GM23338 (cell line): ENCODE results near the gene ADAMTS5. TPM values are rescaled to one million over a fixed set of nuclear protein-coding genes. Genes with fewer than 3 reads are reported as not detected.

ENCODE experiments used
- ATAC-seq: fragments of 200-7000 bp; cut with Tn5 transposase; 3 replicates; pipeline ENCODE4 v1.9.1; 2020
- DNase-seq: peaks from one replicate; pipeline ENCODE4 v3.0.0-alpha.2; 2015; ENCODE audit warnings: low spot score
- H2AFZ ChIP-seq: fragments of 200-600 bp; sonication (generic); 2 replicates; pipeline ENCODE4 v1.8.0; 2016; ENCODE audit warnings: antibody characterized with exemption, mild to moderate bottlenecking, moderate library complexity
- H3F3A ChIP-seq: fragments of 200-600 bp; sonication (generic); replicated peaks from 2 replicates; pipeline ENCODE4 v1.8.0; 2017; ENCODE audit warnings: antibody characterized with exemption, mixed run types, low read depth
- H3K27ac ChIP-seq: fragments of 200-600 bp; sonication (generic); 2 replicates; pipeline ENCODE4 v1.6.1; 2016; ENCODE audit warnings: low read depth
- H3K27me3 ChIP-seq: fragments of 200-600 bp; sonication (generic); 2 replicates; pipeline ENCODE4 v1.8.0; 2016; ENCODE audit warnings: mild to moderate bottlenecking, mixed run types, moderate library complexity; ENCODE audit not compliant: insufficient read depth
- H3K36me3 ChIP-seq: fragments of 200-600 bp; sonication (generic); 2 replicates; pipeline ENCODE4 v1.8.0; 2016; ENCODE audit warnings: mild to moderate bottlenecking; ENCODE audit not compliant: insufficient read depth
- H3K4me1 ChIP-seq: fragments of 200-600 bp; sonication (generic); 2 replicates; pipeline ENCODE4 v1.8.0; 2016; ENCODE audit warnings: mild to moderate bottlenecking, moderate library complexity; ENCODE audit not compliant: insufficient read depth
- H3K4me2 ChIP-seq: fragments of 200-600 bp; sonication (generic); 2 replicates; pipeline ENCODE4 v1.7.1; 2017; ENCODE audit warnings: mixed run types
- H3K4me3 ChIP-seq: fragments of 200-600 bp; sonication (generic); 2 replicates; pipeline ENCODE4 v1.6.1; 2016; ENCODE audit warnings: mixed run types
- H3K79me2 ChIP-seq: fragments of 200-600 bp; sonication (generic); replicated peaks from 2 replicates; pipeline ENCODE4 v1.8.0; 2017; ENCODE audit warnings: mild to moderate bottlenecking; ENCODE audit not compliant: insufficient read depth
- H3K9me2 ChIP-seq: fragments of 200-600 bp; sonication (generic); 2 replicates; pipeline ENCODE4 v1.8.0; 2017; ENCODE audit not compliant: insufficient read depth
- H4K20me1 ChIP-seq: fragments of 200-600 bp; sonication (generic); replicated peaks from 2 replicates; pipeline ENCODE4 v1.8.0; 2017; ENCODE audit warnings: mild to moderate bottlenecking; ENCODE audit not compliant: insufficient read depth
- H3K27ac Mint-ChIP-seq: 2 replicates; pipeline ENCODE4 v1.8.0; 2020; ENCODE audit warnings: inconsistent platforms, mild to moderate bottlenecking, moderate library complexity, mixed read lengths
- H3K27me3 Mint-ChIP-seq: 3 replicates; pipeline ENCODE4 v1.8.0; 2022; ENCODE audit warnings: low read depth, mild to moderate bottlenecking, moderate library complexity, mixed read lengths, inconsistent platforms; ENCODE audit not compliant: insufficient read depth, poor library complexity
- H3K36me3 Mint-ChIP-seq: 3 replicates; pipeline ENCODE4 v1.8.0; 2021; ENCODE audit warnings: low read depth, mild to moderate bottlenecking, inconsistent platforms, moderate library complexity, mixed read lengths
- H3K4me1 Mint-ChIP-seq: 3 replicates; pipeline ENCODE4 v1.8.0; 2020; ENCODE audit warnings: mild to moderate bottlenecking, inconsistent platforms, mixed read lengths
- H3K4me3 Mint-ChIP-seq: 3 replicates; pipeline ENCODE4 v1.8.0; 2021; ENCODE audit warnings: moderate library complexity, mild to moderate bottlenecking, inconsistent platforms, mixed read lengths
- H3K9me3 Mint-ChIP-seq: 3 replicates; pipeline ENCODE4 v1.8.0; 2020; ENCODE audit warnings: moderate library complexity, mild to moderate bottlenecking, inconsistent platforms, mixed read lengths
- CREB1 ChIP-seq: fragments of 250-450 bp; sonication (Bioruptor Pico); IDR thresholded peaks from 2 replicates; pipeline ENCODE4 v1.5.0; 2020; ENCODE audit warnings: low read depth, mild to moderate bottlenecking, moderate library complexity
- CTCF ChIP-seq, 2 experiments: fragments of 200-600 bp in 1 of 2; sonication (generic) in 1 of 2; conservative IDR thresholded peaks; 2 replicates each; pipeline versions ENCODE4 v1.5.1 to v1.6.1; 2016 to 2017; ENCODE audit warnings: antibody characterized with exemption in 2 of 2, low read depth in 2 of 2, mild to moderate bottlenecking in 2 of 2, moderate library complexity in 1 of 2
- ETS1 ChIP-seq: IDR thresholded peaks from 2 replicates; pipeline ENCODE4 v1.6.1; 2016; ENCODE audit warnings: antibody characterized with exemption
- EZH2 ChIP-seq: fragments of 200-600 bp; sonication (generic); IDR thresholded peaks from one replicate; pipeline ENCODE4 v1.8.0; 2017; ENCODE audit warnings: antibody characterized with exemption, mild to moderate bottlenecking, low read depth; ENCODE audit not compliant: unreplicated experiment
- EZH2phosphoT487 ChIP-seq: fragments of 200-600 bp; sonication (generic); IDR thresholded peaks from one replicate; pipeline ENCODE4 v1.8.1; 2018; ENCODE audit warnings: antibody characterized with exemption; ENCODE audit not compliant: unreplicated experiment
- JUNB ChIP-seq: IDR thresholded peaks from one replicate; pipeline ENCODE4 v1.6.1; 2016; ENCODE audit warnings: antibody characterized with exemption; ENCODE audit not compliant: unreplicated experiment
- NANOG ChIP-seq: IDR thresholded peaks from 2 replicates; pipeline ENCODE4 v1.6.1; 2016; ENCODE audit warnings: antibody characterized with exemption, borderline replicate concordance
- POLR2AphosphoS5 ChIP-seq: IDR thresholded peaks from 2 replicates; pipeline ENCODE4 v1.6.1; 2016; ENCODE audit warnings: antibody characterized with exemption, low read depth
- REST ChIP-seq: IDR thresholded peaks from one replicate; pipeline ENCODE4 v1.6.1; 2018; ENCODE audit warnings: antibody characterized with exemption; ENCODE audit not compliant: unreplicated experiment
- STAT1 ChIP-seq: IDR thresholded peaks from one replicate; pipeline ENCODE4 v1.6.1; 2016; ENCODE audit warnings: antibody characterized with exemption; ENCODE audit not compliant: unreplicated experiment
- ZNF114 ChIP-seq: fragments of 250-450 bp; sonication (Bioruptor Pico); IDR thresholded peaks from 2 replicates; pipeline ENCODE4 v1.5.0; 2020; ENCODE audit warnings: mild to moderate bottlenecking, moderate library complexity
- ZNF331 ChIP-seq: fragments of 250-450 bp; sonication (Bioruptor Pico); IDR thresholded peaks from 2 replicates; pipeline ENCODE4 v1.5.0; 2020; ENCODE audit warnings: low read depth, mild to moderate bottlenecking, moderate library complexity
- ZNF462 ChIP-seq: fragments of 250-450 bp; sonication (Bioruptor Pico); IDR thresholded peaks from 2 replicates; pipeline ENCODE4 v1.5.0; 2020; ENCODE audit warnings: mild to moderate bottlenecking, moderate library complexity
- polyA plus RNA-seq: library from polyadenylated mRNA; unstranded; fragments of >200 nt; fragmentation: Nextera tagmentation; extraction: Ambion mirVana; gene quantifications from 2 replicates; pipeline ENCODE4 v1.2.1, GENCODE V29; 2016
- total RNA-seq: library from RNA; depleted of rRNA; stranded (reverse); fragments of >200 nt; shearing (Covaris generic); gene quantifications from 2 replicates; pipeline ENCODE4 v1.2.3, GENCODE V29; 2014

Gene ADAMTS5
- total and polyA plus RNA-seq, 2 experiments from 2014 or later: 0.21 to 0.32 TPM

- H3K4me1 ChIP-seq: no peaks in the 10 kb centered on the region
- no peak overlapping the region for H3K27ac Mint-ChIP-seq
- H3K36me3 Mint-ChIP-seq: no peaks in the 10 kb centered on the region
- H3K27me3 Mint-ChIP-seq: no peaks in the 10 kb centered on the region
- no peaks in the 10 kb centered on the region for H4K20me1 ChIP-seq
- H2AFZ ChIP-seq: no peak overlapping the region
- no peaks in the 10 kb centered on the region for H3K9me2 ChIP-seq
- no peak overlapping the region for H3K4me3 Mint-ChIP-seq
- H3F3A ChIP-seq: no peaks in the 10 kb centered on the region
- ATAC-seq: no peak
- DNase-seq: no peak
- H3K9me3 Mint-ChIP-seq: no peaks in the 10 kb centered on the region
- no peaks in the 10 kb centered on the region for H3K27me3 ChIP-seq
- no peak overlapping the region for H3K27ac ChIP-seq
- no peaks in the 10 kb centered on the region for H3K4me1 Mint-ChIP-seq
- H3K4me3 ChIP-seq: no peak overlapping the region
- H3K79me2 ChIP-seq: no peaks in the 10 kb centered on the region
- no peaks in the 10 kb centered on the region for H3K36me3 ChIP-seq
- no peak overlapping the region for H3K4me2 ChIP-seq
- TF ChIP-seq CREB1 (CRISPR knock-in tag) (no peak), EZH2 (no peak), EZH2phosphoT487 (no peak), ETS1 (no peak), STAT1 (no peak), ZNF462 (no peak), CTCF (conservative IDR thresholded peaks at IDR 0.05; ENCODE audit: low read depth in 2 of 2) (no peak), ZNF114 (CRISPR knock-in tag) (no peak), NANOG (no peak), POLR2AphosphoS5 (no peak), REST (no peak), ZNF331 (CRISPR knock-in tag) (no peak), JUNB (no peak)
Measured at GRCh38 chr21:26934383-26934782, 32.5 kb downstream of the ADAMTS5 start.
